ENCODE data around the gene PITPNM1.

Gene PITPNM1

DNA sequence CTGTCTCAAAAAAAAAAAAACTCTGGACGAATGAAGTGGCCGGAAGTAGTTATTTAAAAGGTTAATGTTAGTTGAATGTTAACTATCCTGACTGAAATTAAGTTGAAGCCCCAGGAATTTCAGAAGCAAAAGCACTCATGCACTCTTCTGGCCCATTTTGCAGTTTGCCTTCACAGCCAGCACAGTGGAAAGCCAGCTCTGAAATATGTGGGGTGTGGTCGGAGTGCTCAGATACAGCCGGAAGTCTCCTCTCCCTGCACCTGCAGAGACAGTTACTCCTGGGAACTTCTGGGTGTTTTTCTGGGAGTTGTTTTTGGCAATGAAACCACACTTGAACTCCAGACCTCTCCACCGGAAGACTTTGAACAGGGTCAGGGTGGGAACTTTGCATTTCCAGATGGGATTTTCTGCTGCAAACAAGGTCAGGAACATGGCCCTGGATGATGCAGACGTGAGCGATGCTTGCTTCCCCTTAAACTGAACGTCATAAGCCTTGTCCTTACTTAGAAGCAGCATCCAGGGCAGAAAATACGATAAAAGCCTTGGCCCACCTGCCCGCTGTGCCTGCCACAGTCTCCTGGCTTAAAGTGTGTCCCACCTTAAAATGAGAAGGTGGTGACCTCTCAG is 39.6 kb upstream of the PITPNM1 start:
- no peaks in the 10 kb centered on the region for H3K4me1 ChIP-seq (ENCODE audit: control insufficient read depth in 1 of 2, insufficient read depth in 1 of 2, low read depth in 1 of 2, low read length in 1 of 2)
- H3K27ac ChIP-seq, result no peak overlapping the region
- no peaks in the 10 kb centered on the region for H3K36me3 ChIP-seq
- no peak overlapping the region for H3K4me3 ChIP-seq (ENCODE audit: low read depth in 1 of 2, low read length in 1 of 2)
- TF ChIP-seq, protein P1, sequence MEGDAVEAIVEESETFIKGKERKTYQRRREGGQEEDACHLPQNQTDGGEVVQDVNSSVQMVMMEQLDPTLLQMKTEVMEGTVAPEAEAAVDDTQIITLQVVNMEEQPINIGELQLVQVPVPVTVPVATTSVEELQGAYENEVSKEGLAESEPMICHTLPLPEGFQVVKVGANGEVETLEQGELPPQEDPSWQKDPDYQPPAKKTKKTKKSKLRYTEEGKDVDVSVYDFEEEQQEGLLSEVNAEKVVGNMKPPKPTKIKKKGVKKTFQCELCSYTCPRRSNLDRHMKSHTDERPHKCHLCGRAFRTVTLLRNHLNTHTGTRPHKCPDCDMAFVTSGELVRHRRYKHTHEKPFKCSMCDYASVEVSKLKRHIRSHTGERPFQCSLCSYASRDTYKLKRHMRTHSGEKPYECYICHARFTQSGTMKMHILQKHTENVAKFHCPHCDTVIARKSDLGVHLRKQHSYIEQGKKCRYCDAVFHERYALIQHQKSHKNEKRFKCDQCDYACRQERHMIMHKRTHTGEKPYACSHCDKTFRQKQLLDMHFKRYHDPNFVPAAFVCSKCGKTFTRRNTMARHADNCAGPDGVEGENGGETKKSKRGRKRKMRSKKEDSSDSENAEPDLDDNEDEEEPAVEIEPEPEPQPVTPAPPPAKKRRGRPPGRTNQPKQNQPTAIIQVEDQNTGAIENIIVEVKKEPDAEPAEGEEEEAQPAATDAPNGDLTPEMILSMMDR (IDR thresholded peaks at IDR 0.05), result no peak
- no peaks in the 10 kb centered on the region for H3K27me3 ChIP-seq
- no peaks in the 10 kb centered on the region for H3K9me3 ChIP-seq

GRCh38 chr11:67543585-67543984 is 38.4 kb upstream of the PITPNM1 start:
- Histone ChIP-seq H3K4me3 (ENCODE audit: low read depth in 1 of 2, low read length in 1 of 2) (no peak overlapping the region), H3K36me3 (no peaks in the 10 kb centered on the region), H3K4me1 (ENCODE audit: control insufficient read depth in 1 of 2, insufficient read depth in 1 of 2, low read depth in 1 of 2, low read length in 1 of 2) (no peaks in the 10 kb centered on the region), H3K27ac (no peak overlapping the region), H3K27me3 (no peaks in the 10 kb centered on the region), H3K9me3 (no peaks in the 10 kb centered on the region)
- TF ChIP-seq, protein P1 (IDR thresholded peaks at IDR 0.05), result no peak

DNA sequence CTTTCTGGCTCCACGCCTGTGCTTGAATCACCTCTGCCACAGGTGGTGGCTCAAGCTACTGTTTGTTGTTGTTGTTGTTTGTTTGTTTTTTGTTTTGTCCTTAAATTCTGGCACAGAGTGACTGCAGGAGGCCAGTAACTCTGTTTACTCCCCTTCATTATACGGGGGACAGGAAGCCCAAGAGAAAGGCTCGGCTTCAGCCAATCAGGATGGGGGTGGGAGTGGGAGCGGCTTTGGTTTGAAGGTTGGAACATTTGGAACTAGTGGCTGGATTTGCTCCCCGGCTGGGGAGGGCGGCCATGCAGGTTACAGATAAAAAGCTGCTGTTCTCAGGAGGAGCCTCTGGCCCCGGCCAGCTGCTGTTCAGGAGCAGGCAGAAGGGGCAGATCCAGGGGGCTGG is 37.8 kb upstream of the PITPNM1 start:
- H3K9me3 ChIP-seq, result no peaks in the 10 kb centered on the region

DNA sequence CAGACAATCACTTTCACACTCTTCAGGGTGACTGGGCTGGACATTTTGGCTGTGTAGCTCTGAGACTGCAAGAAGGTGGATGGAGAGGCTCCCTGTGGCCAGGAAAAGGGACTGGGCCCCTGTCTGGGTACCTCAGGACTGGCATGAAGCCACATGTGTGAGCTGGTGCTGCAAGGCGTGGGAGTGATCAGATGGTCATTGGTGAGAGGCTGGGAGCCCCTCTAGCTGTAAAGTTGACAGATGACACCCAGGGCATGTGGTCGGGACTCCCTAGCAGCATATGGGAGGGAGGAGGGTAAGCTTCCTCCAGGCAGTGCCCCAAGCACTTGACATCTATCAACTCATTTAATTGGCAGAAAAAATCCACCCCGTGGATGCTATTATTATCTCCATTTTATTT is 37.0 kb upstream of the PITPNM1 start:
- H3K4me3 ChIP-seq (ENCODE audit: low read depth in 1 of 2, low read length in 1 of 2), result no peak overlapping the region
- no peaks in the 10 kb centered on the region for H3K4me1 ChIP-seq (ENCODE audit: control insufficient read depth in 1 of 2, insufficient read depth in 1 of 2, low read depth in 1 of 2, low read length in 1 of 2)
- H3K9me3 ChIP-seq, result no peaks in the 10 kb centered on the region
- H3K27me3 ChIP-seq, result no peaks in the 10 kb centered on the region
- TF ChIP-seq, protein P1 (IDR thresholded peaks at IDR 0.05), result no peak
- H3K36me3 ChIP-seq, result no peaks in the 10 kb centered on the region
- no peak overlapping the region for H3K27ac ChIP-seq

More for the DNA sequence above, 37.8 kb upstream of the PITPNM1 start:
- Histone ChIP-seq H3K36me3 (no peaks in the 10 kb centered on the region), H3K4me1 (ENCODE audit: control insufficient read depth in 1 of 2, insufficient read depth in 1 of 2, low read depth in 1 of 2, low read length in 1 of 2) (no peaks in the 10 kb centered on the region), H3K4me3 (ENCODE audit: low read depth in 1 of 2, low read length in 1 of 2) (no peak overlapping the region), H3K27me3 (no peaks in the 10 kb centered on the region), H3K27ac (no peak overlapping the region)
- TF ChIP-seq, protein P1 (IDR thresholded peaks at IDR 0.05), result no peak

DNA sequence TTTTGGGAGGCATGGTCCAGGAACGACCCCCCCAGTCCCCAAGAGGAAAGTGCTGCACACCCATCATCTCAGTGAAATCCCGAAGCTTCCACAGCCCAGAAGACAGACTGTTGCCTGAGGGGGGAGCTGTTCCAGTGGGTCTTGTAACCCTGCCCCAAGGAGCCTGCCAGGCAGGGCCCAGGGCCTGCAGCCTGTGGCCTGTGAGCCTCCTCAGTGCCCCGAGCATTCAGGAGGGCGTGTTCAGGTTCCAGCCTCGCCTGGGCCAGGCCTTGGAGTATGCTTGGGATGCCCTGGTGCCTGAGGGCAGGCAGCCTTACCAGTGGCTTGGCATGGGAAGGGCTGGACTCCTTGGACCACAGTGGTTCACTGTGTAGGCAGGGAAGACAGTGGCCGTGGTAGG is 36.0 kb upstream of the PITPNM1 start:
- Histone ChIP-seq H3K9me3 (no peaks in the 10 kb centered on the region), H3K36me3 (no peaks in the 10 kb centered on the region), H3K4me1 (ENCODE audit: control insufficient read depth in 1 of 2, insufficient read depth in 1 of 2, low read depth in 1 of 2, low read length in 1 of 2) (no peaks in the 10 kb centered on the region), H3K27me3 (no peaks in the 10 kb centered on the region), H3K4me3 (ENCODE audit: low read depth in 1 of 2, low read length in 1 of 2) (no peak overlapping the region), H3K27ac (no peak overlapping the region)
- TF ChIP-seq, protein P1 (IDR thresholded peaks at IDR 0.05), result no peak

All from neutrophil (primary cell).